CD4-positive, alpha-beta T cell treated with Interleukin-17A for 4 hours (primary cell): ENCODE results near the gene DCTN1.
"Not testable (repeated sequence)": the region's sequence is repeated elsewhere in the genome, so short reads cannot be mapped to it uniquely, and the experiment has no call there.

Source experiments
- DNase-seq: peaks from one replicate; pipeline ENCODE4 v3.0.0-alpha.2; 2020; ENCODE audit warnings: mixed read lengths

DCTN1 gene

DNA sequence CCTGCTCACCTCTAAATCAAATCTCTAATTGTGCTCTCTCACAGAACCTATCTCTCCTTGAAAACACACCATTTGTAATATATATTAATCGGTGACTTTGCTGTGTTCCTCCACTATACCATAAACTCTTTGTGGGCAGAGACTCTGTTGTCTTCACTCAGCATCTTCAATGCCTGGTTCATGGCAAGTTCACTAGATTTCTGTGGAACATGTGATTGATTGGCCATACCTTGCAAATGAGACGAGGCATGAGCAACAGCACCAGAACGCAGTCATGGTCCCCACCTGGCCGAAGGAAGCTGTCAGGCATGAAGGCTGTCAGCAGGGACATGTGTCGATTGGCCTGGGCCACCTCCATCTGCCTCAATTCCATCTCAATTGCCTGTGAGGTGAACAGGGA lies 11.6 kb downstream of the DCTN1 start:
- DNase-seq: no peak

DNA sequence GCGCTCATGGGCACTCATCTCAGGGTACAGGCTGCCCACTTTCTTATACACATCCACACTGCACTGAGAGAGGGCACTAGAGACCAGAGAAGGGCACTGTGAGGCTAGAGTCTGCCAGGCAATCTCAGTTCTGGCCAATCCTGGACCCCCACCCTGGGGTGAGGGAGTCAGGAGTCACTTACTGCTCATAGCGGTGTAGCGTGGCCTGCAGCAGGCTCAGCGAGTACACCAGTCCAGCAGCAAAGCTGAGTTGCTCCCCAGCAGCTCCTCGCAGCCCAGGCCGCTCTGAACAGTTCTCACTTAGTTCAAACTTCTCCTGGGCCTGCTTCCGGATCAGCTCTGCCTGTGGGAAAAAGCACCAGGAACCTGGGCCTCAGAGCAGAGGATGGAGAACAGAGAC lies 12.3 kb downstream of the DCTN1 start:
- no peak for DNase-seq

DNA sequence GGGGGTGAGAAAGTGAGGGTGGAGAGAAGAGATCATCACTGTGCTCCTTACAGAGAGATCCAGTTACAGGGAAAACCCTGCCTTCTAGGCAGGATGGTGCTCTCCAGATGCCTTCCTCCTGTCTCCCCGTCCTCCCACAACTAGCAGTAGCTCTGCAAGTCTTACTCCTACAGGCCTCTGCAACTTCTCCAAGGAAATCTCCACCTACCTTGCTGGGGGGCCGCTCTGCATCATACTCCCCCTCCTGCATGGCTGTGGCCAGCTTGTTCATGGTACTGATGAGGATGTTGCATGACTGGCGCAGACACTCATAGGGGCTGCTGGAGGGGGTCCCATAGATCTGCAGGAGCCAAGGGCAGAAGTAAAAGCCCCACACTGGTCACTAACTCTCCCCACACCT lies 14.1 kb downstream of the DCTN1 start:
- no peak for DNase-seq

DNA sequence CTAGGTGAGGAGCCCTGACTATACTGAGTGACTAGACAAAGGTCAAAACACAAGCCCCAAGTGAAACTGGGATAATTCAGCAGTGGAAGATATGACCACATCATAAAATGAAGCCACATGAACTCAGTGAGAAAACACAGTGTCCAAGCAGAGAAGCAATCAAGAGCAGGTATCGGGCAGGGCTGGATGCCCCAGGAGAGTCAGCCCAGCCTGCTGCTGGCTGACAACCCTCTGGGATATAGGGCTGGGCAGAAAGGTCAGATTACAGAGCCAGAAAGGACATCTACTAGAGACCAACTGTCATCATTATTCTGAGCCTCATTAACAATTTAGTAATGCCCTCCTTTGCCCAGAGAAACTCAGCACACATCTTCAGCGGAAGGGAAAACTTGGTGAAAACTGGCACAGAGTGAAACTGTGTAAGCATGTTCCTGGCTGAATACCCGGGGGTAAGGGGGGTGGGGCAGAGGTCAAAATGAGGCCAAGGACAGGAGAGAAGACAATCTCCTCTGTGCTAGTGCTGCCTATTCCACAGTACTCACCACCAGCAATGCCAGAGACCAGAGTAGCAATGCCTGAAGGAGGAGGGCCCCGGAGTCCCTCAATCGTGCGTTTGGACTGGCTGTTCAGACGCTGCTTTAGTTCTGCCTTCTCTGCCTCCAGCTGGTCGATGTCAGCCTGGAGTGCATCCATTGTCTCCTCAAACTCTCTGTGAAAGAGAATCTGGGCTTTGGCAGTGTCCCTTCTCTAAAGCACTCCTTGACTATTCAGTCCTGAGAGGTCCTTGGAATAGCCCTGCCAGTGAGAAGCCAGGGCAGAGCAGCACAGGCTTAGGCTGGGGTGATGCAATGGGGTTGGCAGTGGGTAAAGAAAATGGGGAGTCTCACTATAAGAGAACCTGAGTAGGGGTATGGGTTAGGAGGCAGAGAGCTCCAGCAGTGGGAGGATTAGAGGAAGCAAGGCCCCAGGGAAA lies 15.3 kb downstream of the DCTN1 start:
- no peak for DNase-seq

DNA sequence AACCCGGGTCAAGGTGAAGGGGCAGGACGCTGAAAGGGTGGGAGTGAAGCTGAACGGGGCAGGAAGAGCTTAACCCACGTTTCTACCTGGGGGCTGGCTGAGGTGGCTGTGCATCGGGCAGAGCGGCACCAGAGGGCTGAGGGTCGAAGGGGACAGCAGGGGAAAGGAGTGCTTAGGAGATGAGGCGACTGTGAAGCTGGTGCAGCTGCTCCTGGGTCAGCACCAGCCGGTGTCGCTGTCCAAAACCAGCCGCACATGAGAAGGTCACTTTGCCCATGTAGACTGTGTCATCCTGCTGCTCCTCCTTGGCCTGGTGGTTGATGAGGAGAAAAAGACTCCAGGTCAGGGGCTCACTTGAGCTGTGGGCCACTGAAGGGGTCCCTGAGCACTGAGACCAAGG lies 18.8 kb downstream of the DCTN1 start:
- no peak for DNase-seq

DNA sequence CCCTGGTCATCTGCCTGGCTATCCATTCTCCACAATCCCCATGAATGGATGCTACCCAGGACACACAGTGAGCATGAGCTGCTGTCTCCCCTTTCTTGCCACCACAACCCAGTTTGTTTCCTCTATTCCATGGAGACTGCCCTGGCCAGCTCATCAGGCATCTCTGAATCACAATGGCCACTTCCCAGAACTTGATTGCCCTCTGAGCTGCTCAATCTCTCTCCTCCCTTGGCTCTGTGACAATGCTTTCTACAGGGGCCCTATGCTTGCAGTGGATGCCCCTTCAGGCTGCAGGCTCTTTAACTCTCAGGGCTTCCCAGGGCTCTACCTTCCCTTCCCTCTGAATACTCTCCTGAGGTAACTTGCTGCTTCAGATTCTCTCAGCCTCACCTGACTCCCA lies 22.5 kb downstream of the DCTN1 start:
- no peak for DNase-seq

DNA sequence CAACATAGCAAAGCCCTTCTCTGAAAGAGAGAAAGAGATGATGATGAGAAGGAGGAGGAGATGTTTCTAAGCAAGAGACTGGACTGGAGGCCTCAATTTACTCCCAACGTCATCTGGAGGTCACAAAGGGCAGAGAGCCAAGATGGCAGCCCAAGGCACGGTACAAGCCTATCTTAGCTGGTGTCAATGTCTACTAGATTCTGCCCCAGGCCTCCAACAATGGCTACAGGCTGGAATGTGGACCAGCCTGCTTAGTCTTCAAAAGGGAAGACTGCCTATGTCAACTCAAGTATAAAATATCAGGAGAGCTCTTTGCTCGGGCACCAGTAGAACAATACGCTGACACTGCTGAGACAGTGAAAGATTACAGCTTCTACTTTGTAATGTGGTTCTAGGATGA lies 30.2 kb downstream of the DCTN1 start:
- DNase-seq: no peak

DNA sequence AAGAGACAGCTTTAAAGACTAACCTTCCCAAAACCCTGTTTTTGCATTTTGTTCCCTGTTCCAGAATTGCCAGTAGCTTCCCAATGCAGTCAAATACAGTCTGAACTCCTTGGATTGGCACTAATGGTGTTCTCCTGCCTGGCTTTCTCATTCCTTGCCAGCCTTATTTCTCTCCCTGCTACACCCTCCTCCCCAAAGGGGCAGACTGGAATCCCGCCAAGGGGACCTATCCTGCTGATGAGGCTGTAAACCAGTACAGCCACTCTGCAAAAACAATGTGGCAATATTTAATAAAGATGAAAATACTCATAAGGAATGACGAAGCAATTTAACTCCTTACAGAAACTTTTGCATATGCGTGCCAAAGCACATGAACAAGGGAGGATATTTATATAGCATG lies 32.4 kb downstream of the DCTN1 start:
- no peak for DNase-seq

DNA sequence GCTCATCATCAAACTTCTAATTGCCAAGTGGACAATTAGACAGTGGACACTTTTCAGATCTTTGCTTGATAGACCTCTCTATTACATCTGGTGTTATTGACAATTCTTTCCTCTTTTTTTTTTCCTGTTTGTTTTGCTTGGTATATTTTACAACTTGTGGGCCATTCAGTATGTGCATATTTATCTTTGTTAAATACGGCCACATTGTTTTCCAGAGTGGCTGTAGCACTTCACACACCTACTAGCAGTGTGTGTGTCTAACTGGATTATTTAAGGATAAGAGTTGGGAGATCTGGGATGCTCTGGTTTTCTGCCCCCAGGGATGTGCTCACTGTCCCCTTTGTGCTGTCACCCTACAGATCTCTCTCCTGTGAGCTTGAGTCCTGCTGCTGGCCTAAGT lies 32.8 kb downstream of the DCTN1 start:
- DNase-seq: no peak

DNA sequence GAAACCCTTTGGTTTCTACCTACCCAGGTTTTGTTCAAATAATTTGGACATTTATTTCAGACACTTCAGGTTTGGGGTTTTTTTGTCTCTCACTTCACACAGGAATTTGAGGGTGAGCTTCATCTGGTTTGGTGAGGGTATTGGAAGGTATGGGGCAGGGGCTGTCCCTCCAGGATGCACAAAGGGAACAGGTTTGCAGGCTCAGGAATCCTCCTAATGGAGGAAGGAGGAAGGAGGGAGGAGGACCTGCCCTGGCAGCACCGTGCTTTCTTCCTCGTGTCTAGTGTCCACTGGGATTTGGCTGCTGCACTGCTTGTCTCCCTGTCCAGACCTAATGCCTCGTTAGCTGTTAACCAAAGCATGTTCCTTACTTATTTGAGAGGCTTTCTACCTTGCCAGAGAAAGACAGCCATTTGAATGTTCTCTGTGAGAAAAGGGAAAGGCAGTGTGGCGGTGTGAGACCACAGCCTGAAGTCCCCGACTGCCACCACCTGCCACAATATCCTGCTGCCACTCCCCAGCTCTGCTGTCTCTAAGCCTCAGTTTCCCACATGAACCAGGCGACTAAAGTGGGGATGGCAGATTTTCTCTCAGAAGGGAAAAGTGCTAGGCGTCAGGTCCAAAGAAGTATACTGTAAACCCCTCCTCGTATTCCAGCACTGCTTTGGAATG lies 34.7 kb downstream of the DCTN1 start:
- no peak for DNase-seq

DNA sequence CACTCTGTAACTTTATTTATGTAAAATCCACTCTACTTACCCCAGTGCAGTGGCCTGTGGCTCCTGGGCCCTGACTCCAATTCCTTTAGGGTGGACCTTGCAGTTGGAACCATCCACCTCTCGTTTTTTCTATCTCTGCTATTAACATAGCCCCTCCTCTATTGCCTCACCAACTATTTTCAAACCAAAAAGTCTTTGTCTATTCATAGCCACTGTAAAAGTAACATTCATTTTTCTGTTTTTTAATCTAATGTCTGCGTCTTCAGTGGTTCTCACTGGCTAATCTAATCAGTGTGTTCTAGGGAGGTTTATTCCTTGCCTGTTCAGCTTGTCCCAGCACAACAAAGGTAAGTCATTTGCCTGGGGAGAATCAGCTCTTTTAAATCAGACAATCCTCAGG lies 36.8 kb downstream of the DCTN1 start, which contains the start of gene SLC4A5:
TSS of gene SLC4A5 (minus strand) at position 101 of the 400 bp plus-strand sequence. CDS start 28,393 bp downstream, outside the sequence.
- DNase-seq: no peak

DNA sequence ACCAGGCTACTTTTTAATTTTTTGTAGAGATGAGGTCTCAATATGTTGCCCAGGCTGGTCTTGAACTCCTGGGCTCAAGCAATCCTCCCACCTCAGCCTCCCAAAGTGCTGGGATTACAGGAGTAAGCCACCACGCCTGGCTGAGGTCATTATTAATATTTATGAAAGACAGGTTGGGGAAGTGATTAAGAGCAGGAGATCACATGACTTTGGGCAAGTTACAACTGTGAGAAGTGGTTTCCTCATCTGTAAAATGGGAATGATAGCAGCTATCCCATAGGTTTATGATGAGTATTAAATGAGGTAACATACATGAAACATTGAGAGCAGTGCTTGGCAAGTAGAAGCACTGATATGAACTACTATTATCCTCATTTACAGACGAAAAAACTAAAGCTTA lies 43.9 kb downstream of the DCTN1 start:
- DNase-seq: not testable (repeated sequence)

DNA sequence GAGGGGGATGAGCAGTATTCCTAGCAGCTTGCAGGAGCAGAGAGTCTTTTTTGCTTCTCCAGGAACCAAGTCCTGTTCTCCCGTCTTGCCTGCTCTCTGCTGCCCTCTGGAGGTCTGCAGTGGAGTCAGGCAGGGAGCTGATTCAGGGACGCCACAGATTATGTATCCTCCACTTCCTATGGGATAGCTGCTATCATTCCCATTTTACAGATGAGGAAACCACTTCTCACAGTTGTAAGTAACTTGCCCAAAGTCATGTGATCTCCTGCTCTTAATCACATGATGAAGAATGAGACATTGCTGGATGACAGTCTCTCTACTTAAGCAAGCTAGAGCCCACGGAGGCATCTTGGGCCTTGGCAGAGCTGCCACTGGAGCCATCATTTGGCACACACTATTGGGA lies 45.2 kb downstream of the DCTN1 start:
- peak; percentile 85 for DNase-seq

DNA sequence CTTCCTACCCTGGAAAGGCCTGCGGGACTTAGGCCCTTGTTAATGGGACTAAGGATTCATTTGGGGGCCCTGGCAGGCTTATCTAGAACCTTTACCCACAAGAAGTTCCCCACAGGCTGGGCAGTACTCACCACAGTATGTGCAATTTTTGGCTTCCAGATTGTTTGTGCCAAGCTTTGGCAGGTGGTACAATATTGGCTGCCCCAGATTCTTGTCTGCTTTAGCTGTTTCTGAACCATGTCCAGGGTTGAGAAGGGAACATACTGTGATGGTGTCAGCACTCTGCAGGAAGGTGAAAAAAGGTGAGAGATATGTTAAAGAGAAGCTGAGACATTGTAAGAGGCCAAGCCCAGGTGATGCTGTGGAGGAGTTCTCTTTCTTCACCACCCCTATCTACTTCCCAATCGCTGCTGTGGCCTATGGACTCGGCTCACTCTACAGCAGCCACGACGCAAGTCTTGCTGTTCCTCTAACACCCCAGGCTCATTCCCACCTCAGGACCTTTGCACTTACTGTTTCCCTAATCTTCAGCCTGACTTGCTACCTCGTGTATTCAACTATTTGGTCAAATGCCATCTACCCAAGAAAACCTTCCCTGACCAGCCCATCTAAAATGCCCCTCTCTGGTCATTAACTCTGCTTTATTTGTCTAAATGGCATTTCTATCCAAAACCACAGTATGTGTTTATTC lies 46.1 kb downstream of the DCTN1 start:
- DNase-seq: no peak

DNA sequence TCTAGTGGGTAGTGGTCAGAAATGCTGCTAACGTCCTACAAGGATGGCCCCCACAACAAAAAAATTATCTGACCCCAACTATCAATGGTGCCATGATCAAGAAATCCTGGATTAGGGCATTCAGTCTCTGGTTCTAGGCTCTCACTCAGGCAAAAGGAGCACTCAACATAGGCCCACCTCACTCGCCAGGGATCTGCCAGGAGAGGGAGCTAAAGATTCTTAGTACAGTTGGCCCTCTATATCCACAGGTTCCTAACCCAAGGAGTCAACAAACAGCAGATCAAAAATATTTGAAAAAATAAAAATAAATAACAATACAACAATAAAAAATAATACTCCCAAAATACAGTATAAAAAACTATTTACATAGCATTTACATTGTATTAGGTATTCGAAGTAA lies 46.9 kb downstream of the DCTN1 start:
- peak; percentile 6 for DNase-seq

DNA sequence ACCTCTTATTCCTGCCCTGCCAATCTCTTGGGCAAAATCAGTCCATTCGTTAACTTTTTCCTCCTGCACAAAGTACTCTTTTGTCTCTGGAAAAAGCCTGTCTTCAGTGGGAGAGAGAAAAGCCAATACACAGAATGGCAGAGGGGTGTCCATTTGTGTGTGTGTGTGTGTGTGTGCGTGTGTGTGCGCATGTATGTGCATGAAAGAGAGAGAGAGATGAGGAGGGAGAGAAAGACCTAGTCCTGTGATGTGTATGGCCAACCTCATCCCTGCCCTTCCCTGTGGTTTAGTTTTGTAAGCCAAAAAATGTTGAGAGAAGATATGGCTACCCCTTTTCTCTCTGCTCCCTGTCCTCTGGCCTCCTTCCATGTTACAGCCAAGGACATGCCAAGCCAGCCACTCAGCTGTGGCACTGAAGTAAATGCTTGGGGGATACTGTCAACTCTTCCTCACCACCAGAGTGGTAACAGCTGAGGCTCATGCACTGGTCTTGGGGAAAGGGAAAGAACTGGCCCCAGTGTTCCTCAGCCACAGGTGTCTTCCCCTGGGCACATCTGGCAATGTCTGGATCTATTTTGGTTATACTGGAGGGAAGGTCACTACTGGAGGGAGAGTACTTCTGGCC lies 47.4 kb downstream of the DCTN1 start:
- no peak for DNase-seq

DNA sequence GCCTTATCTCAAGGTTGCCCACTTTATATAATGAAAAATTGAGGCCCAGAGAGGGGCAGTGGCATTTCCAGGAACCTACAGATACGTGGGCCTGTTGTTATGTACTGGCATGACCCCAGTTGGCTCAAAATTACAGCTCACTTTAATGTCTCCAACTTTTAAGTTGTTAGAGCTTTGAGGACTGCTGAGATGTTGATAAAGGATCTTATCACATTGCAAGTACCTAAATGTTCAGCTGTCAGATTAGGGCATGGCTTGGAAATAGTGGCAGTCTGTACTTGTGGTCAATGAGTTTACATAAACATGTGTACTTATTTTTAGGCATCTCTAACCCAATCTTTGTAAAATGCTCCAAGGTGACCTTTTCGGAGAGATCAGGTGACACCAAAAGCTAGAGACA lies 51.5 kb downstream of the DCTN1 start:
- DNase-seq: no peak

DNA sequence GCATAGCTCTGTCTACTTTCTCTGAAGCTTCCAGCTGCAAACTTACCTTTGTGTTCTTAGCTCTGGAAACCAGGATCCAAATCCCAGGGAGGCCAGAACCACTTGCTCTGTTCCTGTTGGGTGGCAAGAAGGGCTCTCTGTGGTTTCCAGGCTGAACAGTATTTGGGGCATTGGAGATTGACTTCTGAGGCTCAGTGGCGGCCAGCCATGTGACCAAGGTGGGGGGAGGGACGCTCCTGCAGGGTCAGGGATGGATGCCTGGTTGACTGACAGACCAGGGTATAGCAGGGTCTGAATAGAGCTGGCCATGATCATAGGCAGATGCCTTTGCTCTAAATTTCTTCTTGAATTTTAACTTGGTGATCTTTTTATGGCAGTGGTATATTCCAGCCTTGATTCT lies 52.0 kb downstream of the DCTN1 start:
- no peak for DNase-seq

DNA sequence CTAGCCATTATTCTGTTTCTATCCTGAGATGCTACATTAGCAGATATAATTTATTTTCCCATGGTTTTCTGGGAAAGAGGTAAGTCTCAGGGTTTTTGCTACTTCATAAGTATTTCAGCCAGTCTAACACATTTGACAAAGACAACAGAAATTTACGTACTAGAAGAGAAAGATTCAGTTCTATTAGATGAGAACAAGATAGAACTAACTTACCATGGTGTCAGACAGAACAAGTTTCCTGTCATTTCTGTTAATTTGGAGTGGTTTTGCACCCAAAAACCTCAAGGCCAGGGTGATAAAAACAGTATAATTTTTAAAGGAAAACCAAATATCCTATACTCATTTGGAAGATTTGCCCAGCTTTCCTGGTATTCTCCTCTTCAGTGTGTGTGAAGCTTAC lies 52.5 kb downstream of the DCTN1 start:
- no peak for DNase-seq

DNA sequence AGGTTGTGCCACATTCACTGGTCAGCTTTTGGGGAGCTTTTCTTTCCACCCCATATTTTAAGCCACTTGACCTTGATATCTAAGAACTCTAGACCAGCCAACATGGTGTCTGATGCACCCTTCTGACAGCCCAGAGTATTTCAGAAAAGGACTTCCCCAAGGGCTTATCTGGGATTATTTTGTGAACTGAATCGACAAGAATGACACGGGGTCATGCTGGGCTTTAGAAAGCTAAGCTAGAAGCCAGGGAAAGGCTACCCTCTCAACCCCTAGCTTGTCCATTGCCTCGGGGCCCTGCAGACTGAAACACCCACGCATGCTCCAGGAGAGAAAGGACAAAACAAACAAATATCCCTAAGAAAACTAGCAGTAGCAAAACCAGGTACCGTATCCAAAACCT lies 52.9 kb downstream of the DCTN1 start:
- no peak for DNase-seq

DNA sequence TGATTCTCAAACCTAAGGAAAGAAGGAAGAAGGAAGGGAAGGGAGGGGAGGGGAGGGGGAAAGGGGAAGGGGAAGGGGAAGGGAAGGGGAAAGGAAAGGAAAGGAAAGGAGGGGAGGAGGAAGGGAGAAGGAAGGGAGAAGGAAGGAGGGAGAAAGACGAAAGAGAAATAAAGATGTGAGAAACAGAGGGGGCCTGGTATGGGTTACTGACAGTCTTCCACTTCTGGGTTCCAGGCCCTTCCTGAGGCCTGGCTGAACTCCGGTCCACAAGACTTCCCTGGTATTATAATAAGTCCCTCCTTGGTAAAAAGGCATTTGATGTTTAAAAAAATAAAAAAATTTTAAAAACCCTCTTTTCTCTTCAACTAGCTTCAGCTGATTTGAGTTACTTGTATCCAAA lies 54.3 kb downstream of the DCTN1 start:
- no peak for DNase-seq

DNA sequence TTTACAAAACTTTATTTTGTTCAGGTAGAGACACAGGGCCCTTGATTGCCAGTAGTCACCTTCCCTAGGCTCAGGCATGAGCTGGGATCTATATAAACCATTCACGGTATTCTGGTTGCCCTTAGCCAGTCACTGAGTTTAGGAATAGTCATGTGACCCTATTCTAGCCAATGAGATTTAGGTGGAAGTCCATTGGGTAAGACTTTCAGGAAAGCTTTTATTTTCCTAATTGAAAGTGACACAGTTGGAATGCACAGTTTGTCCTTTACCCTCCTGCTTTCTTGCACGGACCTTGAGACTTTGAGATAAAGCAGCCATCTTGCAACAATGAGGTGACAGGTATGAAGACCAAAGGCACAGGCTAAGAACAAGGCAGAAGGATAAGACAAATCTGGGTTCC lies 58.4 kb downstream of the DCTN1 start:
- DNase-seq: no peak

DNA sequence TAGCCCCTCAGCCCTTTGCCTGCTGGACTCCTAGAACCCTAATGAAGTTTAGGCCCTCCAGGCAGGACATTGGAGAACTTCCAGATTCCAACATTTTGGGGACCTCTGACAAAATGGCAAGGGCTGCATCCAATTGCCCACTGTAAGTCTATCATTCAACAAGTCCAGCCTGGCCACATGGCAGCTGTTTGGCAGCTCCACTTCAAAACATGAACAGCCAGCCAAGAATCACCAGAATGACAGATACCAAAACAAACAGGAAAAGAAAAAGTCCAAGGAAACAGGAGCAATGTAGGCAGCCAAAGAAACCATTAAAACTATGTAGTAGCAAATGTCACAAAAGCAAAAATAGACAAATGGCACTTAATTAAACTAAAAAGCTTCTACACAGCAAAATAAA lies 62.4 kb downstream of the DCTN1 start:
- no peak for DNase-seq
